HG03139 (cell line): ENCODE data around the gene ATP6V0A1.
"Not testable (repeated sequence)": the region's sequence is repeated elsewhere in the genome, so short reads cannot be mapped to it uniquely, and the experiment has no call there.

Experiments used
- ATAC-seq: cut with Tn5 transposase; IDR thresholded peaks from one replicate; pipeline ENCODE4 v1.9.1; 2021; ENCODE audit not compliant: unreplicated experiment

ATP6V0A1 gene

GRCh38 chr17:42458497-42459255 lies at the start of gene ATP6V0A1:
TSS of gene ATP6V0A1 (plus strand) at chr17:42458878. CDS start at chr17:42460895, 2,017 bp downstream.
- ATAC-seq = peak; percentile 72

DNA sequence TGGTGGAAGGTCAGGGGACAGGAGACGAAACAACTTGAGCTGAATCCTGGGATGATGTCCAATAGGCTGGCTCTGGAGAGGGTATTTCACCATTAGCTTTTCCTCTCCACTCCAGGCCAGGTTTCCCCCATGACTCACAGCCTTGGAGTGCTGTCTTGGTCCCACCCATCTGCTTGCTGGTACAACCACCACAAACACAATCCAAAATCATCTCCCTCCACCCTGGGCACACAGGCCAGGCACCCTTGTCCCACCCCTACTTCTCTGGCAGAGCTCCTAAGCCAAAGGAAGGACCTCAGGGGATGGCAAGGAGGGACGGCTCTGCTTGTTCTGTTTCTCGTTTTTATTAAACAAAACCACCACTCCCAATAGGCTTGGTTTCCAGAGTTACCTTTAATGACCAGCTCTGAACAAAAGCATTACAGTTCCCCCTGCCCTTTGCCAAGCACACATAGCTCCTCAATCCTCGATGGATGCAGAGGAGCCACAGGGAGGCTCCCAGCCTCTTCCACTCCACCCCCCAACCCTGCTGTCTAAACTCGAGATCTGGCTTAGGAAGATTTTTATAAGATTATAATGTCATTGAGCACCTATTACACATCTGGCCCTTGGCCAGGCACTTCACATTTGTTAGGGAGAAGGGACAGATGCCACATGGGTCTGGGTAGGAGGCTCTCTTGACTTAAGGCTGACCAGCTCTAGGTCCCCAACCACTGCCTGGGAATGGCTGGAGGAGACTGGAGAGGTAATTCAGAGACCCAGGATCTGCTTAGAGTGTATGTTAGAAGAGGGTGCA lies 49.0 kb upstream of the ATP6V0A1 start:
- no peak for ATAC-seq

- no peak for ATAC-seq
These were observed 48.4 kb upstream of the ATP6V0A1 start for GRCh38 chr17:42410319-42410685.

DNA sequence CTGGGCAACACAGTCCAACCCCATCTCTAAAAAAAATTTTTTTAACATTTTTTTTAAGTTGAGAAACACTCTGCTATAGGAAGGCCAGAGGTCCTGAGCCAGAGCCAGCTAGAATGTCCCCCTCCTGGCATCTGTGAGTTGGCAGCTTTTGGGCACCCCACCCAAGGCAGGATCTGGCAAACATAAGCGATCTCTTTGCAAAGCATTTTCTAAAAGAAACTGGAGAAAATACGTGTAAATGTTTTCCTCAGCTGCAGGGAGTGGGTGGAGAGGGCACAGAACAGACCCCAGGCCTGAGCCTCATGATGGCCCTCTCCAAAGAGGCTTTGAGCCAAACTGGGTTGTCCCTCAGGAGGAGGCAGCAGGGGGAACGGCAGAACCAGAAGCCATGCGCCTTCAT lies 47.3 kb upstream of the ATP6V0A1 start:
- ATAC-seq = no peak

- no peak for ATAC-seq
These were observed 46.6 kb upstream of the ATP6V0A1 start for GRCh38 chr17:42411905-42412679.

DNA sequence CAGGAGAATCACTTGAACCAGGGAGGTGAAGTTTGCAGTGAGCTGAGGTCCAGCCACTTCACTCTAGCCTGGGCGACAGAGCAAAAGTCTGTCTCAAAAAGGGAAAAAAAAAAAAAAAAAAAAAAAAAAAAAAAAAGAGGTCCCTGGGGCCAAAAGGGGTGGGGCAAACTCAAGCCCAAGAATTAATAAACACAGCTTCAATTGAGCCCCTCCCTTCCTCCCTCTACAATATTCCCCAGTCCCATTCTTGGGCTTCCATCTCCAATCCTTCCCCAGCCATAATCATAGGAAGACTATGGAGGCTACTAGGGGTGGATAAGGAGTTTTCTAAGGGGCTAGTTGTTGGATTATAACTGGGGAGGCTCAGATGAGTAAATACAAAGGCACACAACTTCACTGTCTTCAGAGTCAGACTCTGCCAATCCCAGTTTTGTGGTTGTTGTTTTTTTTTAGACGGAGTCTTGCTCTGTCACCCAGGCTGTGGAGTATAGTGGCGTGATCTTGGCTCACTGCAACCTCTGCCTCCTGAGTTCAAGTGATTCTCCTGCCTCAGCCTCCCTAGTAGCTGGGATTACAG lies 45.1 kb upstream of the ATP6V0A1 start:
- ATAC-seq = no peak

GRCh38 chr17:42414704-42415409 lies 43.8 kb upstream of the ATP6V0A1 start:
- ATAC-seq = no peak

GRCh38 chr17:42417981-42418380 lies 40.7 kb upstream of the ATP6V0A1 start:
- not testable (repeated sequence) for ATAC-seq

DNA sequence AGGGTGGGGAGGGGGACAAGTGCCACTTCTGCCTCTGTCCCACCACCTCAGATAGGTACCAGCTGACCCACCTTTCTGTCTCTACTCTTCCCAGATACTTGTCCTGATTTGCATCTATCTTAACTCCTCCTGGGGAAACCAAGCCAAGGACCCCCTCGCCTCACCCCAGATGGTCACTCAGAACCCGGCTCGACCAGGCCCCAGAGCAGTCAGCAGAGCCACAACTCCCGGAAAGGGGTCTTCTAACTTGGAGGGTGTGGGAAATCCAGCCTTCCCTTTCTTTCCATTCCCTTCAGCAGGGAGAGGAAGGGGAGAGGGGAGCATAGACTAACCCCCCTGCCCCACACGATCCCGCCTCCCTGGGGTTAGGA lies 37.6 kb upstream of the ATP6V0A1 start:
- ATAC-seq = no peak

GRCh38 chr17:42421507-42422338 lies 37.0 kb upstream of the ATP6V0A1 start:
- no peak for ATAC-seq

- no peak for ATAC-seq
These were observed 36.2 kb upstream of the ATP6V0A1 start for GRCh38 chr17:42422412-42422957.

DNA sequence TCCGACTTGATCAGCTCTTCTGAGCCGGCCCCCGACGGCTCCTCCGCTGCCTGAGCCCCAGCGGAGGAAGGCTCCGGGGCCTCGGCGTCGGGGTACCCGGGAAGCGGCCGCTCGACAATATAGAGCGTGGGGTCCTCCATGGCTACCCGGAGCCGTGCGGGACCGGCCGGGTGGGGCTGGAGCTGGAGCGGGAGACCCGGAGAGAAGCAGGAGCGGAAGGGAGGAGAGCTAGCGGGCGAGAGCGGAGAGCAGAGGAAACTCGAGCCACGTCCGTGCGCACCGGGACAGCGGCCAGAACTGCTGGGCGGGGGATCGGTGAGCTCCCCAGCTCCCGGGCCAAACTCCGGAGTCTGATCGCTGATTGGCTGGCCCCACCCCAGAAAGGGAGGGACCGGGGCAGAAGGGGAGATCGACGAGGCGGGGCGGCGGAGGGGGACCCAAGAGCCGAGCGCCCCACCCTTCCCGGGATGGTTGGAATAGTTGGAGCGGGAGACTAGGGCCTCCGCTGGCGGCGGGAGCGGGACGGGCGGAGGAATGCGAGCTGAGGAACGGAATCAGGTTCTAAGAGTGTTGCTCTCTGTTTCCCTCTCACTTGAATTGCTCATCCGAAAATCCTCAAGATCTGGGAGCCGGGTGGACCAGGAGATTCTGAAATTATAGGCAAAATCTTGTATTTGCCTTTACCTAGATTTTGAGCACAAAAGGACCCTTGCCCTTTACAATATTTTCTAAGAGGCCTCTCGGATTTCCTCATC lies 35.5 kb upstream of the ATP6V0A1 start, which contains the start of gene CAVIN1:
TSS of gene CAVIN1 (minus strand) at position 299 of the 755 bp plus-strand sequence. CDS start at position 140, 159 bp downstream.
- no peak for ATAC-seq

DNA sequence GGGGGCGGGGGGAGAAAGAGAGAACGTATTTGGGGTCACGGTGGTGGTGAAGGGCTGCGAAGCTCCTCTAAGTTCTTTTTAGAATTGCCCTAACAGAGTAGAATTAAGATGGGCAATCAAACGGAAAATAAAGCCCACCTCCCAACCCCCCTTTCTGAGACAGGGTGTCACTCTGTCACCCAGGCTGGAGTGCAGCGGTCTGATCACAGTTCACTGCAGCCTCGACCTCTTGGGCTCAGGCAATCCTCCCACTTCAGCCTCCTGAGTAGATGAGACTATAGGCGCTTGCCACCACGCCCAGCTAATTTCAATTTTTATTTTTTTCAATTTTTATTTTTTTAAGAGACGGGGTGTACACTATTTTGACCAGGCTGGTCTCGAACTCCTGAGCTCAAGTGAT lies 34.9 kb upstream of the ATP6V0A1 start:
- no peak for ATAC-seq

DNA sequence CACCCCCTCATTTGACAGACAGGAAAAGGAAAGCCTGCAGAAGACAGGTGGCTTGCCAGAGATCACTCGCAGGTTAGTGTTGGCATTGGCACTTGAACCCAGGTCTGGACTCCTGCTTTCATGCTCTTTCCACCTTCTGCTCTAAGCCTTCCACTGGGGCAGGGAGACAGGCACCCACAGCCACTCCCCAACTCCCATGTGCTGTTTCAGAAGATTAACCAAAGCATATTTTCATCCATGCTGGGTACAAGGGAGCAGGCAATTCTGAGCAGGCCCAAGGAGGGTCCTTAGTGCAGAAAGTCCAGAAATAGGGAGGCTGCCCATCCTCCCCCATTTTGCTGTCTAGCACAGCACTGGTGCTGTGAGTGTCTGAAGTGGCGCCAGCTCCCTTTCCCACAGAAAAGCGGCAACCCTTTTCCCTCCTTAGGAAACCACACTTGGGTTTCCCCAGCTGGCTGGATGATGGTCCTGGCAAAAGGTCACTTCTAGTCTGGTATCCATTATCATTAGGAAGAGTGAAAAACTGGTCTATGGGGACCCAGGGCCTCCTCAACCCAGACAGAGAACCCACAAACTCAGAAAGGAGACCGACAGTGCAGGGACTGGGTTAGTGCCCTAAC lies 33.6 kb upstream of the ATP6V0A1 start:
- ATAC-seq = no peak

GRCh38 chr17:42428141-42428944 lies 30.3 kb upstream of the ATP6V0A1 start:
- no peak for ATAC-seq

- no peak for ATAC-seq
These were observed 28.8 kb upstream of the ATP6V0A1 start for GRCh38 chr17:42429726-42430447.

GRCh38 chr17:42431758-42432161 lies 26.9 kb upstream of the ATP6V0A1 start:
- no peak for ATAC-seq
